ENCODE measurements around the gene HSPA12A.

The HSPA12A gene

GRCh38 chr10:116694243-116694926 lies 48.0 kb downstream of the HSPA12A start:
- in situ Hi-C loops (cut with MboI; ENCODE audit: low sequenced_read_pairs), result no loop called here

- in situ Hi-C loops (cut with MboI; ENCODE audit: low sequenced_read_pairs), result no loop called here
Measured at GRCh38 chr10:116692225-116692624, 50.1 kb downstream of the HSPA12A start.

- in situ Hi-C loops (cut with MboI; ENCODE audit: low sequenced_read_pairs), result no loop called here
Measured at GRCh38 chr10:116691635-116692034, 50.7 kb downstream of the HSPA12A start.

GRCh38 chr10:116690356-116691322 lies 51.7 kb downstream of the HSPA12A start:
- in situ Hi-C loops (cut with MboI; ENCODE audit: low sequenced_read_pairs), result no loop called here

GRCh38 chr10:116689744-116690143 lies 52.6 kb downstream of the HSPA12A start:
- in situ Hi-C loops (cut with MboI; ENCODE audit: low sequenced_read_pairs), result no loop called here

- in situ Hi-C loops (cut with MboI; ENCODE audit: low sequenced_read_pairs), result no loop called here
Measured at GRCh38 chr10:116688741-116689495, 53.4 kb downstream of the HSPA12A start.

GRCh38 chr10:116688241-116688711 lies 54.1 kb downstream of the HSPA12A start:
- in situ Hi-C loops (cut with MboI; ENCODE audit: low sequenced_read_pairs), result no loop called here

- in situ Hi-C loops (cut with MboI; ENCODE audit: low sequenced_read_pairs), result no loop called here
Measured at GRCh38 chr10:116687633-116688032, 54.7 kb downstream of the HSPA12A start.

GRCh38 chr10:116686632-116687031 lies 55.7 kb downstream of the HSPA12A start:
- in situ Hi-C loops (cut with MboI; ENCODE audit: low sequenced_read_pairs), result no loop called here

- in situ Hi-C loops (cut with MboI; ENCODE audit: low sequenced_read_pairs), result no loop called here
Measured at GRCh38 chr10:116685807-116686206, 56.6 kb downstream of the HSPA12A start.

GRCh38 chr10:116684781-116685180 lies 57.6 kb downstream of the HSPA12A start:
- in situ Hi-C loops (cut with MboI; ENCODE audit: low sequenced_read_pairs), result no loop called here

- in situ Hi-C loops (cut with MboI; ENCODE audit: low sequenced_read_pairs), result no loop called here
Measured at GRCh38 chr10:116683821-116684220, 58.5 kb downstream of the HSPA12A start.

GRCh38 chr10:116683166-116683565 lies 59.2 kb downstream of the HSPA12A start:
- in situ Hi-C loops (cut with MboI; ENCODE audit: low sequenced_read_pairs), result no loop called here

GRCh38 chr10:116679351-116679750 lies 63.0 kb downstream of the HSPA12A start:
- in situ Hi-C loops (cut with MboI; ENCODE audit: low sequenced_read_pairs), result no loop called here

- in situ Hi-C loops (cut with MboI; ENCODE audit: low sequenced_read_pairs), result no loop called here
Measured at GRCh38 chr10:116676633-116677032, 65.7 kb downstream of the HSPA12A start.

- in situ Hi-C loops (cut with MboI; ENCODE audit: low sequenced_read_pairs), result no loop called here
Measured at GRCh38 chr10:116676118-116676517, 66.2 kb downstream of the HSPA12A start.

GRCh38 chr10:116674901-116675423 lies 67.4 kb downstream of the HSPA12A start:
- in situ Hi-C loops (cut with MboI; ENCODE audit: low sequenced_read_pairs), result no loop called here

GRCh38 chr10:116673866-116674265 lies 68.5 kb downstream of the HSPA12A start:
- in situ Hi-C loops (cut with MboI; ENCODE audit: low sequenced_read_pairs), result no loop called here

GRCh38 chr10:116672891-116673290 lies 69.5 kb downstream of the HSPA12A start:
- in situ Hi-C loops (cut with MboI; ENCODE audit: low sequenced_read_pairs), result no loop called here

- in situ Hi-C loops (cut with MboI; ENCODE audit: low sequenced_read_pairs), result no loop called here
Measured at GRCh38 chr10:116671274-116671926, 71.0 kb downstream of the HSPA12A start.

Measured in HL-60/S4 treated with retinoic acid at 250 ng/mL for 4 days and 3 days (cell line).